Stimulated activated CD8-positive, alpha-beta memory T cell treated with anti-CD3 and anti-CD28 coated beads, Interleukin-2, amount 100 ng/mL, for 48 hours (primary cell): ENCODE results near the gene PDZRN3.

Experiments
- DNase-seq, 2 donors: peaks; one replicate each; pipeline ENCODE4 v3.0.0-alpha.2; 2020; ENCODE audit warnings: low read depth in 2 of 2

The PDZRN3 gene

GRCh38 chr3:73520931-73521461, 103.7 kb downstream of the PDZRN3 start:
- no peak for DNase-seq

- DNase-seq, result no peak
Observed at GRCh38 chr3:73516631-73517030, 108.1 kb downstream of the PDZRN3 start.

- DNase-seq, result no peak
Observed at GRCh38 chr3:73513260-73513659, 111.5 kb downstream of the PDZRN3 start.

GRCh38 chr3:73511571-73512525, 112.9 kb downstream of the PDZRN3 start:
- no peak for DNase-seq

- DNase-seq, result no peak
Observed at GRCh38 chr3:73510784-73511183, 114.0 kb downstream of the PDZRN3 start.

GRCh38 chr3:73510334-73510733, 114.4 kb downstream of the PDZRN3 start:
- no peak for DNase-seq

GRCh38 chr3:73509816-73510215, 114.9 kb downstream of the PDZRN3 start:
- DNase-seq, result no peak

GRCh38 chr3:73509066-73509465, 115.7 kb downstream of the PDZRN3 start:
- DNase-seq, result no peak

GRCh38 chr3:73508330-73508954, 116.3 kb downstream of the PDZRN3 start:
- DNase-seq, result peak in 1 of 2 donors; percentile 2

- DNase-seq, result no peak
Observed at GRCh38 chr3:73504852-73505251, 119.9 kb downstream of the PDZRN3 start.

GRCh38 chr3:73504239-73504638, 120.5 kb downstream of the PDZRN3 start:
- no peak for DNase-seq

GRCh38 chr3:73503781-73504180, 121.0 kb downstream of the PDZRN3 start:
- DNase-seq, result no peak

- DNase-seq, result peak; percentile 7 to 21
Observed at GRCh38 chr3:73502609-73503583, 121.8 kb downstream of the PDZRN3 start.

- DNase-seq, result no peak
Observed at GRCh38 chr3:73500321-73500720, 124.4 kb downstream of the PDZRN3 start.

GRCh38 chr3:73499787-73500186, 125.0 kb downstream of the PDZRN3 start:
- no peak for DNase-seq

GRCh38 chr3:73498764-73499622, 125.7 kb downstream of the PDZRN3 start:
- no peak for DNase-seq

- no peak for DNase-seq
Observed at GRCh38 chr3:73497646-73498406, 126.9 kb downstream of the PDZRN3 start.

GRCh38 chr3:73493543-73494308, 131.0 kb downstream of the PDZRN3 start:
- no peak for DNase-seq

GRCh38 chr3:73492186-73492585, 132.6 kb downstream of the PDZRN3 start:
- no peak for DNase-seq
